ENCODE data around the gene LSAMP.

DNA sequence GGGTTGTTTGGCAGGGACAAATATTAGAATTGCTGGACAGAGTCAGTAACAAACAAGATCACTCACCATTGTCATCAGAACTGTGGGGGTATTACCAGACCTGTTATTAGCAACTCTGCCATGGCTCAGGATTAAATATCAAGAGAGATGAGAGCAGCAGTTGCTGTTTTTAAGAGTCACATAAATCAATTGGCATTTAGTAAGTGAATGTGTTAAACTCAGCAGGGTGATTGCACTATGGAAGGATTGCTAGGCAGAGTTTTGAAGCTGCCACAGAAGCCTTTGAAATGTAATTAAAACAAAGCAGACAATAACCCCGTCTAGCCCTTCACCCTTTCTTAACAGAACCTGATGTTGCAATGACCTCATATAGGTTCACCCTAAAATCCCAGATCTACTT lies 583.2 kb downstream of the LSAMP start:
- TF ChIP-seq, protein P1, sequence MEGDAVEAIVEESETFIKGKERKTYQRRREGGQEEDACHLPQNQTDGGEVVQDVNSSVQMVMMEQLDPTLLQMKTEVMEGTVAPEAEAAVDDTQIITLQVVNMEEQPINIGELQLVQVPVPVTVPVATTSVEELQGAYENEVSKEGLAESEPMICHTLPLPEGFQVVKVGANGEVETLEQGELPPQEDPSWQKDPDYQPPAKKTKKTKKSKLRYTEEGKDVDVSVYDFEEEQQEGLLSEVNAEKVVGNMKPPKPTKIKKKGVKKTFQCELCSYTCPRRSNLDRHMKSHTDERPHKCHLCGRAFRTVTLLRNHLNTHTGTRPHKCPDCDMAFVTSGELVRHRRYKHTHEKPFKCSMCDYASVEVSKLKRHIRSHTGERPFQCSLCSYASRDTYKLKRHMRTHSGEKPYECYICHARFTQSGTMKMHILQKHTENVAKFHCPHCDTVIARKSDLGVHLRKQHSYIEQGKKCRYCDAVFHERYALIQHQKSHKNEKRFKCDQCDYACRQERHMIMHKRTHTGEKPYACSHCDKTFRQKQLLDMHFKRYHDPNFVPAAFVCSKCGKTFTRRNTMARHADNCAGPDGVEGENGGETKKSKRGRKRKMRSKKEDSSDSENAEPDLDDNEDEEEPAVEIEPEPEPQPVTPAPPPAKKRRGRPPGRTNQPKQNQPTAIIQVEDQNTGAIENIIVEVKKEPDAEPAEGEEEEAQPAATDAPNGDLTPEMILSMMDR (IDR thresholded peaks at IDR 0.05; ENCODE audit: insufficient read depth, low read length, poor library complexity, severe bottlenecking): no peak
- no peak for TF ChIP-seq EZH2phosphoT487 (conservative IDR thresholded peaks at IDR 0.05; ENCODE audit: low read length)
